Endothelial cell of umbilical vein (primary cell): Measurements from ENCODE around the gene E2F2. TPM values are rescaled to one million over a fixed set of nuclear protein-coding genes. Genes with fewer than 3 reads are reported as not detected.

Experiments used
- BruUV-seq: library from RNA; stranded (reverse); fragments of 400-500 nt; replicated peaks from 2 replicates; lab custom pipeline; 2021; lab: Mats Ljungman, UMichigan
- CTCF ChIA-PET: fragments of 300-600, 350-600 bp; sonication (Branson Sonifier 250); formaldehyde crosslinking; loops from one replicate; lab custom pipeline; 2021; ENCODE audit warnings: antibody characterized with exemption, inconsistent platforms; lab: Charles Lee
- POLR2A ChIA-PET: fragments of 300-600, 350-600 bp; sonication (Branson Sonifier 250); formaldehyde crosslinking; loops from one replicate; lab custom pipeline; 2021; ENCODE audit warnings: antibody characterized with exemption, inconsistent platforms; lab: Charles Lee
- DNase-seq: peaks from one replicate; pipeline ENCODE4 v3.0.0-alpha.2; 2011; ENCODE audit warnings: low read depth, low spot score
- FAIRE-seq: peaks from 2 replicates; lab custom pipeline; 2011; peaks lifted over from hg19 to GRCh38; lab: Jason Lieb, UNC
- H2AFZ ChIP-seq: 2 replicates; pipeline ENCODE4 v1.6.0; 2012; ENCODE audit warnings: low read depth, low read length, control low read depth, inconsistent platforms
- H3K27ac ChIP-seq: 2 replicates; pipeline ENCODE4 v1.5.1; 2011; ENCODE audit warnings: low read depth, mild to moderate bottlenecking, control low read depth, low read length, moderate library complexity; ENCODE audit not compliant: insufficient read depth
- H3K27me3 ChIP-seq, 2 experiments: 2 replicates each; pipeline versions ENCODE4 v1.6.0 to v1.6.1; 2011; ENCODE audit warnings: low read length in 2 of 2, mixed read lengths in 1 of 2; ENCODE audit not compliant: control insufficient read depth in 2 of 2, insufficient read depth in 2 of 2
- H3K36me3 ChIP-seq, 2 experiments: 2 replicates in 1 of 2; 3 replicates in 1 of 2; pipeline ENCODE4 v1.5.1; 2011; ENCODE audit warnings: low read length in 2 of 2, mild to moderate bottlenecking in 1 of 2, moderate library complexity in 1 of 2; ENCODE audit not compliant: control insufficient read depth in 2 of 2, insufficient read depth in 2 of 2; ENCODE audit errors: extremely low read depth in 1 of 2
- H3K4me1 ChIP-seq: 3 replicates; pipeline ENCODE4 v1.5.1; 2011; ENCODE audit warnings: mild to moderate bottlenecking, low read length; ENCODE audit not compliant: control insufficient read depth, insufficient read depth; ENCODE audit errors: extremely low read depth
- H3K4me2 ChIP-seq: 2 replicates; pipeline ENCODE4 v1.6.1; 2011; ENCODE audit warnings: low read length, control low read depth, mixed read lengths; ENCODE audit not compliant: insufficient read depth
- H3K4me3 ChIP-seq, 3 experiments: fragments of 200-600 bp in 1 of 3; sonication (generic), shearing (Covaris generic) in 1 of 3; replicated peaks in 1 of 3; 2 replicates each; pipeline ENCODE4 v1.5.1; 2011 to 2016; ENCODE audit warnings: control low read depth in 3 of 3, low read length in 3 of 3, mild to moderate bottlenecking in 2 of 3, inconsistent platforms in 1 of 3, low read depth in 1 of 3, moderate library complexity in 1 of 3; ENCODE audit not compliant: insufficient read depth in 1 of 3
- H3K79me2 ChIP-seq: 2 replicates; pipeline ENCODE4 v1.6.0; 2012; ENCODE audit warnings: low read length, inconsistent platforms; ENCODE audit not compliant: control insufficient read depth, insufficient read depth
- H3K9ac ChIP-seq: replicated peaks from 2 replicates; pipeline ENCODE3; 2011; ENCODE audit warnings: low read length, control low read depth; ENCODE audit not compliant: insufficient read depth; ENCODE audit errors: extremely low read depth
- H3K9me1 ChIP-seq: replicated peaks from 3 replicates; pipeline ENCODE4 v1.6.0; 2011; ENCODE audit warnings: mild to moderate bottlenecking, low read length; ENCODE audit not compliant: control insufficient read depth, insufficient read depth; ENCODE audit errors: extremely low read depth
- H3K9me3 ChIP-seq: replicated peaks from 2 replicates; pipeline ENCODE4 v1.5.1; 2012; ENCODE audit warnings: low read length, inconsistent platforms; ENCODE audit not compliant: control insufficient read depth, insufficient read depth
- H4K20me1 ChIP-seq: replicated peaks from 2 replicates; pipeline ENCODE3; 2011; ENCODE audit warnings: mild to moderate bottlenecking, low read length; ENCODE audit not compliant: control insufficient read depth, insufficient read depth; ENCODE audit errors: extremely low read depth
- EZH2 ChIP-seq: IDR thresholded peaks from 2 replicates; pipeline ENCODE4 v1.6.1; 2012; ENCODE audit warnings: borderline replicate concordance, low read depth, mild to moderate bottlenecking, moderate library complexity, low read length, inconsistent platforms; ENCODE audit not compliant: severe bottlenecking
- FOS ChIP-seq: IDR thresholded peaks from 2 replicates; pipeline ENCODE4 v1.6.1; 2011; ENCODE audit warnings: mild to moderate bottlenecking, low read length, moderate library complexity, borderline replicate concordance; ENCODE audit not compliant: insufficient read depth
- GATA2 ChIP-seq: IDR thresholded peaks from 2 replicates; pipeline ENCODE4 v1.7.0; 2011; ENCODE audit warnings: low read depth, mild to moderate bottlenecking, moderate library complexity, mixed read lengths, low read length; ENCODE audit not compliant: insufficient read length, insufficient read depth
- JUN ChIP-seq: IDR thresholded peaks from 2 replicates; pipeline ENCODE4 v1.6.1; 2011; ENCODE audit warnings: borderline replicate concordance, low read depth; ENCODE audit not compliant: insufficient read length, insufficient read depth
- MAX ChIP-seq: IDR thresholded peaks from 2 replicates; pipeline ENCODE4 v1.6.1; 2011; ENCODE audit not compliant: insufficient read depth, insufficient read length
- MYC ChIP-seq: IDR thresholded peaks from one replicate; pipeline ENCODE4 v1.6.1; 2011; ENCODE audit warnings: mild to moderate bottlenecking, low read depth, low read length
- POLR2A ChIP-seq: IDR thresholded peaks from 2 replicates; pipeline ENCODE4 v1.6.1; 2012; ENCODE audit warnings: low read depth, mild to moderate bottlenecking, control low read depth, low read length
- POLR2AphosphoS5 ChIP-seq: IDR thresholded peaks from 2 replicates; pipeline ENCODE4 v1.6.1; 2012; ENCODE audit warnings: low read depth, mild to moderate bottlenecking, control low read depth, low read length, moderate library complexity; ENCODE audit not compliant: insufficient read depth
- dilution Hi-C: fragments of 300-500 bp; cut with MboI; formaldehyde crosslinking; loops from one replicate; pipeline ENCODE4 v1.15.0; 2019; ENCODE audit warnings: low sequenced_read_pairs; ENCODE audit not compliant: extremely low pct_ligation_motif_present
- intact Hi-C: fragments of 100-400 bp; cut with micrococcal nuclease; formaldehyde crosslinking; loops from one replicate; pipeline ENCODE4 v1.10.0; 2022
- polyA plus RNA-seq, 4 experiments: library from polyadenylated mRNA; depleted of rRNA in 3 of 4; stranded (reverse) in 3 of 4; unstranded in 1 of 4; fragments of >200 nt; gene quantifications; 2 replicates each; pipeline versions ENCODE4 v1.2.1 to v1.2.3, GENCODE V29; 2011 to 2012; ENCODE audit warnings: missing spikeins in 1 of 4
- total RNA-seq: library from RNA; stranded (reverse); gene quantifications from 2 replicates; pipeline ENCODE4 v1.2.3, GENCODE V29; 2021
- TF ChIP-seq, protein P1 (sequence below), 2 donors: IDR thresholded peaks; 1 replicate in 1 of 2; 2 replicates in 1 of 2; pipeline ENCODE4 v1.5.1; 2011; ENCODE audit warnings: low read length in 2 of 2, mild to moderate bottlenecking in 2 of 2, moderate library complexity in 2 of 2, control low read depth in 1 of 2, inconsistent platforms in 1 of 2, low read depth in 1 of 2; ENCODE audit not compliant: insufficient read depth in 1 of 2; ENCODE audit errors: extremely low read depth in 1 of 2

Gene E2F2
- total and polyA plus RNA-seq, 2 donors (not counting 3 experiments of a cell fraction or from before 2014, with no cell fraction given) = 1.1 to 5.6 TPM

GRCh38 chr1:23483321-23484252 lies 47.4 kb downstream of the E2F2 start, which contains the start of gene ASAP3:
Gene ASAP3 (minus strand): TSS chr1:23484179. CDS start chr1:23484133, 46 bp downstream.
- no peak for TF ChIP-seq MYC
- no peak for TF ChIP-seq GATA2
- TF ChIP-seq EZH2 = peak; percentile 39
- TF ChIP-seq FOS = no peak
- TF ChIP-seq POLR2A = no peak
- TF ChIP-seq POLR2AphosphoS5 = peak; percentile 51
- no peak for TF ChIP-seq MAX
- TF ChIP-seq JUN = no peak
- TF ChIP-seq, protein P1, sequence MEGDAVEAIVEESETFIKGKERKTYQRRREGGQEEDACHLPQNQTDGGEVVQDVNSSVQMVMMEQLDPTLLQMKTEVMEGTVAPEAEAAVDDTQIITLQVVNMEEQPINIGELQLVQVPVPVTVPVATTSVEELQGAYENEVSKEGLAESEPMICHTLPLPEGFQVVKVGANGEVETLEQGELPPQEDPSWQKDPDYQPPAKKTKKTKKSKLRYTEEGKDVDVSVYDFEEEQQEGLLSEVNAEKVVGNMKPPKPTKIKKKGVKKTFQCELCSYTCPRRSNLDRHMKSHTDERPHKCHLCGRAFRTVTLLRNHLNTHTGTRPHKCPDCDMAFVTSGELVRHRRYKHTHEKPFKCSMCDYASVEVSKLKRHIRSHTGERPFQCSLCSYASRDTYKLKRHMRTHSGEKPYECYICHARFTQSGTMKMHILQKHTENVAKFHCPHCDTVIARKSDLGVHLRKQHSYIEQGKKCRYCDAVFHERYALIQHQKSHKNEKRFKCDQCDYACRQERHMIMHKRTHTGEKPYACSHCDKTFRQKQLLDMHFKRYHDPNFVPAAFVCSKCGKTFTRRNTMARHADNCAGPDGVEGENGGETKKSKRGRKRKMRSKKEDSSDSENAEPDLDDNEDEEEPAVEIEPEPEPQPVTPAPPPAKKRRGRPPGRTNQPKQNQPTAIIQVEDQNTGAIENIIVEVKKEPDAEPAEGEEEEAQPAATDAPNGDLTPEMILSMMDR (IDR thresholded peaks at IDR 0.05; ENCODE audit: extremely low read depth in 1 of 2, insufficient read depth in 1 of 2, low read depth in 1 of 2, low read length in 2 of 2) = peak in 1 of 2 donors; percentile 38
- FAIRE-seq = peak; percentile 70
- ChIA-PET CTCF (interaction anchor here (0.7 to 5.3 kb wide), 17 partner anchors 8 to 208 kb away, joined by 3 to 77 read pairs (median 5); partner anchors contain the start of genes E2F2, HNRNPR, RPL11 and ZNF436), POLR2A (interaction anchor here (0.7 kb wide), 2 partner anchors 114 to 151 kb away, joined by 4 read pairs; partner anchors contain the start of gene ZNF436)
- peaks cover 11% of the 10 kb centered on the region for H3K4me1 ChIP-seq
- intact Hi-C loops (loop anchor here (1.0 to 5.0 kb wide), 5 partner anchors 49 to 315 kb away; partner anchors contain the start of genes E2F2, HNRNPR, LUZP1 and ZNF436), dilution Hi-C loops (no loop called here)
- peak; percentile 28 for DNase-seq
- peak within 1 kb of the TSS; percentile 80 for H2AFZ ChIP-seq
- no peaks in the 10 kb centered on the region for H3K36me3 ChIP-seq
- H3K9me3 ChIP-seq = no peaks in the 10 kb centered on the region
- no TSS peak for BruUV-seq
- peak within 1 kb of the TSS; percentile 8 to 67 (median 55) for H3K4me3 ChIP-seq
- no peaks in the 10 kb centered on the region for H3K9me1 ChIP-seq
- H3K27me3 ChIP-seq = no peaks in the 10 kb centered on the region
- H4K20me1 ChIP-seq = no peaks in the 10 kb centered on the region
- peak within 1 kb of the TSS; percentile 29 for H3K9ac ChIP-seq
- H3K79me2 ChIP-seq = no peaks in the 10 kb centered on the region
- H3K4me2 ChIP-seq = peak within 1 kb of the TSS; percentile 74
- H3K27ac ChIP-seq = no peak within 1 kb of the TSS
